ENCODE data around the gene SEMA7A.

Gene SEMA7A

GRCh38 chr15:74415966-74416916 is 17.5 kb downstream of the SEMA7A start:
- DNase-seq, result no peak

- no peak for DNase-seq
Measured at GRCh38 chr15:74414603-74415338, 19.0 kb downstream of the SEMA7A start.

- DNase-seq, result no peak
Measured at GRCh38 chr15:74414081-74414580, 19.6 kb downstream of the SEMA7A start.

GRCh38 chr15:74413350-74414080 is 20.2 kb downstream of the SEMA7A start:
- DNase-seq, result no peak

- no peak for DNase-seq
Measured at GRCh38 chr15:74412159-74412558, 21.6 kb downstream of the SEMA7A start.

- no peak for DNase-seq
Measured at GRCh38 chr15:74411686-74412085, 22.1 kb downstream of the SEMA7A start.

GRCh38 chr15:74410502-74410901 is 23.3 kb downstream of the SEMA7A start:
- no peak for DNase-seq

GRCh38 chr15:74409225-74409624 is 24.5 kb downstream of the SEMA7A start:
- no peak for DNase-seq

GRCh38 chr15:74408815-74409214 is 24.9 kb downstream of the SEMA7A start:
- DNase-seq, result no peak

- no peak for DNase-seq
Measured at GRCh38 chr15:74408385-74408784, 25.4 kb downstream of the SEMA7A start.

GRCh38 chr15:74406992-74407705 is 26.6 kb downstream of the SEMA7A start:
- DNase-seq, result no peak

GRCh38 chr15:74406517-74406916 is 27.2 kb downstream of the SEMA7A start:
- no peak for DNase-seq

GRCh38 chr15:74405823-74406222 is 27.9 kb downstream of the SEMA7A start:
- no peak for DNase-seq

GRCh38 chr15:74403991-74404563 is 29.7 kb downstream of the SEMA7A start:
- no peak for DNase-seq

- no peak for DNase-seq
Measured at GRCh38 chr15:74403588-74403919, 30.2 kb downstream of the SEMA7A start.

GRCh38 chr15:74402873-74403587 is 30.7 kb downstream of the SEMA7A start:
- peak; percentile 51 for DNase-seq

GRCh38 chr15:74402337-74402841 is 31.4 kb downstream of the SEMA7A start:
- no peak for DNase-seq

- DNase-seq, result no peak
Measured at GRCh38 chr15:74400915-74401757, 32.6 kb downstream of the SEMA7A start.

- no peak for DNase-seq
Measured at GRCh38 chr15:74400313-74400860, 33.4 kb downstream of the SEMA7A start.
